HG03354 (cell line): ENCODE data around the gene VIP.
"Not testable (repeated sequence)": the region's sequence is repeated elsewhere in the genome, so short reads cannot be mapped to it uniquely, and the experiment has no call there.

Source experiments
- ATAC-seq: cut with Tn5 transposase; IDR thresholded peaks from one replicate; pipeline ENCODE4 v1.9.1; 2021; ENCODE audit warnings: mild to moderate bottlenecking; ENCODE audit not compliant: unreplicated experiment, poor library complexity, severe bottlenecking

Gene VIP

GRCh38 chr6:152750694-152751093 is at the start of gene VIP:
Gene VIP (plus strand): TSS chr6:152750797. CDS start chr6:152752178, 1,381 bp downstream.
- peak; percentile 46 for ATAC-seq

GRCh38 chr6:152701081-152701862 is 49.3 kb upstream of the VIP start:
- ATAC-seq = no peak

- ATAC-seq = no peak
Observed at GRCh38 chr6:152701863-152702401, 48.7 kb upstream of the VIP start.

GRCh38 chr6:152703750-152704149 is 46.8 kb upstream of the VIP start:
- ATAC-seq = not testable (repeated sequence)

- ATAC-seq = no peak
Observed at GRCh38 chr6:152705327-152705726, 45.3 kb upstream of the VIP start.

- no peak for ATAC-seq
Observed at GRCh38 chr6:152716322-152716721, 34.3 kb upstream of the VIP start.

GRCh38 chr6:152720974-152721373 is 29.6 kb upstream of the VIP start:
- ATAC-seq = no peak

GRCh38 chr6:152721956-152722355 is 28.6 kb upstream of the VIP start:
- no peak for ATAC-seq

- no peak for ATAC-seq
Observed at GRCh38 chr6:152723398-152723797, 27.2 kb upstream of the VIP start.

- ATAC-seq = no peak
Observed at GRCh38 chr6:152726313-152726712, 24.3 kb upstream of the VIP start.

GRCh38 chr6:152727507-152727906 is 23.1 kb upstream of the VIP start:
- ATAC-seq = no peak

- no peak for ATAC-seq
Observed at GRCh38 chr6:152734630-152735029, 16.0 kb upstream of the VIP start.

- no peak for ATAC-seq
Observed at GRCh38 chr6:152736687-152737273, 13.8 kb upstream of the VIP start.

GRCh38 chr6:152745509-152746171 is 5.0 kb upstream of the VIP start:
- ATAC-seq = no peak

GRCh38 chr6:152746172-152746553 is 4.4 kb upstream of the VIP start:
- no peak for ATAC-seq

- no peak for ATAC-seq
Observed at GRCh38 chr6:152748843-152749242, 1.8 kb upstream of the VIP start.

- no peak for ATAC-seq
Observed at GRCh38 chr6:152749336-152749735, 1.3 kb upstream of the VIP start.

GRCh38 chr6:152765331-152765730 is 14.7 kb downstream of the VIP start:
- ATAC-seq = no peak

GRCh38 chr6:152769159-152769558 is 18.6 kb downstream of the VIP start:
- ATAC-seq = no peak

GRCh38 chr6:152769993-152770392 is 19.4 kb downstream of the VIP start:
- no peak for ATAC-seq
